GM12878 (cell line): ENCODE measurements around the gene SGSM2. TPM values are rescaled to one million over a fixed set of nuclear protein-coding genes. Genes with fewer than 3 reads are reported as not detected.

Experiments used
- ATAC-seq: fragments of 200-7000 bp; cut with Tn5 transposase; 3 replicates; pipeline ENCODE4 v1.9.1; 2020; ENCODE audit warnings: mild to moderate bottlenecking, moderate library complexity
- BruUV-seq: library from RNA; stranded (reverse); fragments of 400-500 nt; replicated peaks from 2 replicates; lab custom pipeline; 2021; lab: Mats Ljungman, UMichigan
- CTCF ChIA-PET: fragments of 300-600 bp; sonication (Branson Sonifier 250); formaldehyde crosslinking; extraction: SDS; loops from one replicate; lab custom pipeline; 2021; ENCODE audit warnings: inconsistent platforms; lab: Yijun Ruan, JAX
- POLR2A ChIA-PET: fragments of 350-600 bp; formaldehyde crosslinking; extraction: SDS; loops from one replicate; lab custom pipeline; 2021; ENCODE audit warnings: inconsistent platforms; lab: Charles Lee
- RAD21 ChIA-PET: fragments of 300-600 bp; sonication (Branson Sonifier 250); formaldehyde crosslinking; loops from one replicate; lab custom pipeline; 2023; ENCODE audit warnings: antibody characterized with exemption; ENCODE audit not compliant: unreplicated experiment; lab: Charles Lee
- SMC1A ChIA-PET: fragments of 300-600 bp; sonication (Branson Sonifier 250); formaldehyde crosslinking; loops from one replicate; lab custom pipeline; 2023; ENCODE audit not compliant: unreplicated experiment, uncharacterized antibody; lab: Charles Lee
- DNase-seq: peaks from one replicate; pipeline ENCODE4 v3.0.0-alpha.2; 2011; ENCODE audit warnings: low read depth, low spot score
- FAIRE-seq: peaks from 3 replicates; lab custom pipeline; 2011; peaks lifted over from hg19 to GRCh38; lab: Jason Lieb, UNC
- H2AFZ ChIP-seq: 2 replicates; pipeline ENCODE4 v1.6.0; 2011; ENCODE audit warnings: low read depth, low read length, control low read depth; ENCODE audit not compliant: control insufficient read depth
- H3K27ac ChIP-seq: 2 replicates; pipeline ENCODE4 v1.5.1; 2011; ENCODE audit warnings: control low read depth; ENCODE audit not compliant: control insufficient read depth, insufficient read depth
- H3K27me3 ChIP-seq, 2 experiments: replicated peaks in 1 of 2; 2 replicates each; pipeline versions ENCODE4 v1.6.0 to v1.6.1; 2011; ENCODE audit warnings: low read length in 1 of 2; ENCODE audit not compliant: control insufficient read depth in 2 of 2, insufficient read depth in 2 of 2
- H3K36me3 ChIP-seq, 2 experiments: 2 replicates each; pipeline ENCODE4 v1.5.1; 2011; ENCODE audit warnings: low read length in 1 of 2; ENCODE audit not compliant: control insufficient read depth in 2 of 2, insufficient read depth in 2 of 2
- H3K4me1 ChIP-seq: 2 replicates; pipeline ENCODE4 v1.6.1; 2011; ENCODE audit warnings: mild to moderate bottlenecking, low read length, moderate library complexity, mixed read lengths; ENCODE audit not compliant: control insufficient read depth, insufficient read depth
- H3K4me2 ChIP-seq: 2 replicates; pipeline ENCODE4 v1.6.0; 2011; ENCODE audit warnings: control low read depth; ENCODE audit not compliant: control insufficient read depth, insufficient read depth
- H3K4me3 ChIP-seq: fragments of 200-600 bp; sonication (generic); 2 replicates; pipeline ENCODE4 v1.5.1; 2016
- H3K79me2 ChIP-seq: 2 replicates; pipeline ENCODE4 v1.6.0; 2011; ENCODE audit warnings: low read length; ENCODE audit not compliant: control insufficient read depth, insufficient read depth
- H3K9ac ChIP-seq: 2 replicates; pipeline ENCODE4 v1.8.0; 2011; ENCODE audit warnings: low read length, control low read depth, mixed read lengths; ENCODE audit not compliant: control insufficient read depth, insufficient read depth
- H3K9me3 ChIP-seq: replicated peaks from 3 replicates; pipeline ENCODE4 v1.5.1; 2011; ENCODE audit warnings: mild to moderate bottlenecking, low read length; ENCODE audit not compliant: control insufficient read depth, insufficient read depth
- H4K20me1 ChIP-seq: 2 replicates; pipeline ENCODE4 v1.6.0; 2011; ENCODE audit not compliant: control insufficient read depth, insufficient read depth
- ASH2L ChIP-seq: fragments of 300-600, 200-600 bp; sonication (generic); IDR thresholded peaks from 2 replicates; pipeline ENCODE4 v1.6.1; 2017; ENCODE audit warnings: low read depth, mild to moderate bottlenecking, borderline replicate concordance
- ESRRA ChIP-seq: IDR thresholded peaks from 2 replicates; pipeline ENCODE4 v1.6.1; 2012; ENCODE audit warnings: mild to moderate bottlenecking, low read length, improper control_type of control experiment
- EZH2 ChIP-seq: IDR thresholded peaks from 2 replicates; pipeline ENCODE4 v1.6.1; 2012; ENCODE audit warnings: low read depth, mild to moderate bottlenecking, control low read depth, inconsistent platforms, low read length, borderline replicate concordance; ENCODE audit not compliant: control insufficient read depth
- GABPA ChIP-seq: IDR thresholded peaks from 2 replicates; pipeline ENCODE4 v1.6.1; 2014; ENCODE audit warnings: antibody characterized with exemption, low read depth, mild to moderate bottlenecking, inconsistent platforms
- KAT2A ChIP-seq: conservative IDR thresholded peaks from 2 replicates; pipeline ENCODE4 v1.6.1; 2011; ENCODE audit warnings: low read depth, low read length; ENCODE audit not compliant: control insufficient read depth
- NRF1 ChIP-seq: conservative IDR thresholded peaks from 2 replicates; pipeline ENCODE4 v1.6.1; 2011; ENCODE audit warnings: mild to moderate bottlenecking, low read depth, low read length, improper control_type of control experiment
- PAX8 ChIP-seq: fragments of 450-650 bp; IDR thresholded peaks from 2 replicates; pipeline ENCODE4 v1.6.1; 2017; ENCODE audit warnings: mild to moderate bottlenecking, moderate library complexity
- PML ChIP-seq: IDR thresholded peaks from 2 replicates; pipeline ENCODE4 v1.6.1; 2012; ENCODE audit warnings: low read length, inconsistent platforms
- RFX5 ChIP-seq: IDR thresholded peaks from 2 replicates; pipeline ENCODE4 v1.6.1; 2011; ENCODE audit warnings: low read depth, low read length, improper control_type of control experiment
- SKIL ChIP-seq: fragments of 450-650 bp; IDR thresholded peaks from 2 replicates; pipeline ENCODE4 v1.6.1; 2017; ENCODE audit warnings: mild to moderate bottlenecking, low read depth, inconsistent platforms; ENCODE audit not compliant: poor library complexity, severe bottlenecking
- SMARCA5 ChIP-seq: fragments of 450-650 bp; IDR thresholded peaks from 2 replicates; pipeline ENCODE4 v1.6.1; 2017; ENCODE audit warnings: mild to moderate bottlenecking
- USF2 ChIP-seq: IDR thresholded peaks from 2 replicates; pipeline ENCODE4 v1.6.1; 2011; ENCODE audit warnings: low read depth, low read length, improper control_type of control experiment, borderline replicate concordance
- WRNIP1 ChIP-seq: IDR thresholded peaks from 2 replicates; pipeline ENCODE4 v1.6.1; 2011; ENCODE audit warnings: low read depth, low read length, improper control_type of control experiment, borderline replicate concordance
- ZNF24 ChIP-seq: fragments of 450-650 bp; IDR thresholded peaks from 2 replicates; pipeline ENCODE4 v1.6.1; 2017; ENCODE audit warnings: antibody characterized with exemption, mild to moderate bottlenecking
- ZNF274 ChIP-seq: IDR thresholded peaks from one replicate; pipeline ENCODE4 v1.8.0; 2011; ENCODE audit not compliant: insufficient read length, insufficient read depth
- WGBS: methylation state at CpG from one replicate; pipeline ENCODE4 v1.1.6; 2016; ENCODE audit warnings: low lambda C conversion rate; ENCODE audit not compliant: insufficient replicate concordance, insufficient coverage; ENCODE audit errors: missing lambda C conversion rate; 5-methylcytosine and 5-hydroxymethylcytosine counted together
- in situ Hi-C: fragments of 300-500 bp; cut with MboI; formaldehyde crosslinking; loops from 9 replicates; pipeline ENCODE4 v1.14.3; 2018; ENCODE audit warnings: mixed read lengths
- intact Hi-C: fragments of 100-400 bp; cut with micrococcal nuclease; formaldehyde crosslinking; loops from one replicate; pipeline ENCODE4 v1.14.2; 2022; ENCODE audit not compliant: unreplicated experiment
- polyA plus RNA-seq, 11 experiments: library from polyadenylated mRNA; depleted of rRNA in 4 of 11; unstranded in 6 of 11; stranded (reverse) in 5 of 11; fragments of >200 nt; fragmentation: Nextera tagmentation in 4 of 11; fragmentation: Illumina TruSeq in 1 of 11; extraction: Ambion mirVana in 4 of 11; extraction: Trizol in 1 of 11; gene quantifications; 1 replicate in 1 of 11; 2 replicates in 10 of 11; pipeline versions ENCODE4 v1.2.1 to v1.2.3, GENCODE V29; 2011 to 2016; ENCODE audit warnings: inconsistent platforms in 2 of 11, missing spikeins in 2 of 11, low read depth in 1 of 11
- total RNA-seq, 4 experiments: library from RNA; depleted of rRNA in 3 of 4; stranded (reverse); fragments of >200 nt in 3 of 4; fragmentation: Illumina TruSeq in 1 of 4; extraction: Trizol in 1 of 4; gene quantifications; 2 replicates each; pipeline versions ENCODE4 v1.2.1 to v1.2.3, GENCODE V29; 2013 to 2021

Gene SGSM2
- total and polyA plus RNA-seq, 10 of the 15 experiments (the other 5 are each of a cell fraction or from before 2014, with no cell fraction given), result 0.50 to 50.9 (median 18.5) TPM

- no peak overlapping the region for H3K4me2 ChIP-seq
- H4K20me1 ChIP-seq, result no peaks in the 10 kb centered on the region
- no peak overlapping the region for H2AFZ ChIP-seq
- ChIA-PET CTCF (no interaction called here), POLR2A (no interaction called here), RAD21 (no interaction called here), SMC1A (interaction anchor here (10.7 kb wide), 1 partner anchor 39 kb away, joined by 364 read pairs; no protein-coding TSS in a partner anchor)
- H3K27ac ChIP-seq, result no peak overlapping the region
- no peaks in the 10 kb centered on the region for H3K9me3 ChIP-seq
- in situ Hi-C loops (loop anchor here (5.0 kb wide), 1 partner anchor 36 kb away; no protein-coding TSS in a partner anchor), intact Hi-C loops (no loop called here)
- H3K27me3 ChIP-seq, result no peaks in the 10 kb centered on the region
- no peak overlapping the region for H3K4me3 ChIP-seq
- no peak overlapping the region for H3K9ac ChIP-seq
- FAIRE-seq (no peak), ATAC-seq (no peak), DNase-seq (no peak)
- H3K4me1 ChIP-seq, result no peaks in the 10 kb centered on the region
- no peaks in the 10 kb centered on the region; a peak in 3 of 4 replicates for H3K36me3 ChIP-seq
- TF ChIP-seq NRF1 (no peak), KAT2A (no peak), PAX8 (no peak), ASH2L (no peak), EZH2 (no peak), ZNF274 (no peak), SMARCA5 (no peak), ESRRA (no peak), SKIL (no peak), PML (no peak), GABPA (no peak), RFX5 (no peak), USF2 (no peak), WRNIP1 (no peak), ZNF24 (no peak)
- H3K79me2 ChIP-seq, result no peaks in the 10 kb centered on the region
- BruUV-seq, result no TSS peak
- 91% methylated on average over 9 of the region's 14 CpGs for WGBS
Observed at GRCh38 chr17:2376107-2376506, 38.8 kb downstream of the SGSM2 start.
